Stimulated activated CD4-positive, alpha-beta T cell treated with anti-CD3 and anti-CD28 coated beads, TNF-alpha, amount 100 ng/mL, for 48 hours (primary cell): Measurements from ENCODE around the gene ETV6.

ENCODE experiments used
- DNase-seq, 3 donors: peaks; one replicate each; pipeline ENCODE4 v3.0.0-alpha.2; 2020; ENCODE audit warnings: low read depth in 3 of 3

ETV6 gene

DNA sequence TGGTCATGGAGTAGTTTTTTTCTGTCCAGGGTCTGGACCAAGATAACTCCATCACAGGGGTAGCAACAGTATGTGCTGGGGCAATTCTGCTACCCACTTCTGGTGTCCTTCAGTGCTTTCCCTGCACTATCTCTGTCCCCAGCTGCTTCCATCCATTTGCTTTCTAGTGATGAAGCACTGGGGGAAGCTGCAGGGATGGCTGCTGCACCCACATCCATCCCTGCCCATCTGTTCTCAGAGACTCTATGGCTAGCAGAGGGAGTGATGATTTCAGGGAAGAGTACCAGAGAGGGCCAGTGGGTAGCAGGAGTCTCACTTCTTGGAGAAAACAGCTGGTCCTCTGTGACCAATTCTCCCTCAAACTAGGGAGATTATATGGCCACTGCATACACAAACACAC is 44.1 kb downstream of the ETV6 start:
- no peak for DNase-seq

- no peak for DNase-seq
Observed at GRCh38 chr12:11694528-11694927, 45.1 kb downstream of the ETV6 start.

- DNase-seq, result no peak
Observed at GRCh38 chr12:11695321-11695720, 45.8 kb downstream of the ETV6 start.

DNA sequence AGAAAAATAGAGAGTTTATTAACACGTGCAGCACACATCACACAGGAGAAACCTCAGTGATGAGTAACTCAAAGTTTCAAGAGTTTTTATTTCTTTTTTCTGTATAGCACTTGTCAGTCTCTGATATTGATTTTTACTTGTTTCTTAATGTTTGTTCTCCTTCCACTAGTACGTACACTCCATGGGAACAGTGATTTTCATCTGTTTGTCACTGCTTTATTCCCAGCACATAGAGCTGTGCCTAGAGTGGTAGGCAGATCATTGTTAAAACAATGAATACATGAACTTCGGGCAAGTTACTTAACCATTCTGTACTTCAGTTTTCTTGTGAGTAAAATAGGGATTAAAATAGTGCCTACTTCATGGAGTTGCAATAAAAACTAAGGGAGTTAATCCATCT is 46.6 kb downstream of the ETV6 start:
- DNase-seq, result no peak

DNA sequence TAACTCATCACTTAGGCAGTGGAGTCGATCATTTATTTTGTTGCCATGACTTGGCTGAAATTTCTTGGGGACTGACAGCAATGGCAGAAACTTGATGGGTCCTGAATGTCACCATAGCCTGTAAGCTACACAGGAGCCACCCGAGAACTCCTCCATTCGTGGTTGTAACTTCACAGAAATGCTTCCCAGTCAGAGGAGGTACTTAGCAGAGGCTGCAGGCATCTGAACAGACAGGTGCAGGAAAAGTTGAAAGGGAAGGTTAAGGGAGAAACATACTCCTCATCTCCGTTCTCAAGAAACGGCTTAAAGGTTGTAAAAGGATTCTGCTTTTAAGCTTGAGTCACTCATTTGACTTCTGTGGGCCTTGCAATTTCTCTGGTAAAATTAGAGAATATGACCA is 47.7 kb downstream of the ETV6 start:
- no peak for DNase-seq

- DNase-seq, result no peak
Observed at GRCh38 chr12:11697670-11698387, 48.4 kb downstream of the ETV6 start.

- no peak for DNase-seq
Observed at GRCh38 chr12:11698729-11699128, 49.3 kb downstream of the ETV6 start.

DNA sequence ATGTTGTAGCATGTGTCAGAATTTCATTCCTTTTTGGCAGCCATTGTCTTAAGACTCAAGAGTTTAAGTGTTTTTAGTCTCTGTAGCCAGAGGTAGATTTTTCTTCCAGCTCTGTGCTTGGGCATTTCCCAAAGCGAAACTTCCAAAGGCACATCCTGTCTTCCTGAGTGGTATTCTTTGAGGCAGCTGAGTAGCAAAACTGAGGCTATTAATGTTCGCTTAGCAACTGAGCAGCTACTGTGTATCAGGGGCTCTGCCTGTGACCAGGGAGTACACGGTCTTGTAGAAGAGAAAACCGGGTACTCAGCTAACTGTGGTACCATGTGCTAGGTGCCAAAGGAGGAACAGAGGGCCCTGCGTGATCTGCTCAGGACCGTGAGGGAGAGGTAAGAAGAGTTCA is 52.0 kb downstream of the ETV6 start:
- no peak for DNase-seq

DNA sequence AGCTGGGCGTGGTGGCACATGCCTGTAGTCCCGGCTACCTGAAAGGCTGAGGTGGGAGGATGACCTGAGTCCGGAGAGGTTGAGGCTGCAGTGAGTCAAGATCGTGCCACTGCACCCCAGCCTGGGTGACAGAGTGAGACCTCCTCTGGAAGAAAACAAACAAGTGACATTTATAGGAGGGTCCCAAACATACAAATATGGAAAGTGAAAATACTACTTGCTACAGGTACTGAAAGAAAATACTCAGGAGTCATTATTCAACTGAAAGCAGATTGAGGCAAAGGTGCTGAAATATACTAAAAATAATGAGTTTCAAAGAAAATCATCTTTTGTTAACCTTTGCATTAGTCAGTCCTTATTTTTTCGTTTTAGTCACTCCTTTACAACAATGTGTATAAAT is 53.5 kb downstream of the ETV6 start:
- DNase-seq, result peak in 1 of 3 donors; percentile 19

DNA sequence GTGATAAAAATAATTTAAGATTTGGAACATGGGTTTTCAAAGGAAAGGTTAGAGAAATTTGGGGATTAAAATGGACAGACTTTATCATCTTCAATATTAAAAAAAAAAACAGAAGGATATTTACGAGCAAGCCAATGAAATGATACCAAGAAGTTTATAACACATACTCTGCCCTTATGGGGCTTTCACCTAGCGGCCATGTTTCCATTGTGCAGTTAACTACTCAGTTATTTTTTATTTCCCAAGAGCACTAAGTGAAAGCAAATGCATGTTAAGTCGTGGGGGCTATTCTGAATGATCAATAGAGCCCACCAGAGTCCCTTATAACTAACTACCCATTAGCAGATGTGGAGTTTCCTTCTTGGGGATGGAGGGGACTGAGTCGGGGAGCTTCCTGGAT is 53.9 kb downstream of the ETV6 start:
- no peak for DNase-seq

- no peak for DNase-seq
Observed at GRCh38 chr12:11704089-11704488, 54.6 kb downstream of the ETV6 start.

GRCh38 chr12:11705010-11705409 is 55.5 kb downstream of the ETV6 start:
- DNase-seq, result no peak

- DNase-seq, result no peak
Observed at GRCh38 chr12:11706509-11707379, 57.3 kb downstream of the ETV6 start.

- no peak for DNase-seq
Observed at GRCh38 chr12:11707535-11707934, 58.1 kb downstream of the ETV6 start.

DNA sequence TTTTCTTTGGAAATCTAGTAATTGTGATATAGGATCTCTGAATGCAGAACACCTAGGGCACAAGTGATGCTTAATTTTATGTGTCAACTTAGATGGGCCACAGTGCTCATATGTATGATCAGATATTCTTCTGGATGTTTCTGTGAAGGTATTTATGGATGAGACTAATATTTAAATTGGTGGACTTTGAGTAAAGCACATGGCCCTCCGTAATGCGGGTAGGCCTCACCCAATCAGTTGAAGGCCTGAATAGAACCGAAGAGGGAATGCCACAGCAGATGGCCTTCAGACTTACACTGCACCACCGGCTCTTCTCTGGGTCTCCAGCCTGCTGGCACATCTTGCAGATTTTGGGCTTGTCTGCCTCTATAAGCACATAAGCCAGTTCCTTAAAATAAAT is 60.0 kb downstream of the ETV6 start:
- no peak for DNase-seq

DNA sequence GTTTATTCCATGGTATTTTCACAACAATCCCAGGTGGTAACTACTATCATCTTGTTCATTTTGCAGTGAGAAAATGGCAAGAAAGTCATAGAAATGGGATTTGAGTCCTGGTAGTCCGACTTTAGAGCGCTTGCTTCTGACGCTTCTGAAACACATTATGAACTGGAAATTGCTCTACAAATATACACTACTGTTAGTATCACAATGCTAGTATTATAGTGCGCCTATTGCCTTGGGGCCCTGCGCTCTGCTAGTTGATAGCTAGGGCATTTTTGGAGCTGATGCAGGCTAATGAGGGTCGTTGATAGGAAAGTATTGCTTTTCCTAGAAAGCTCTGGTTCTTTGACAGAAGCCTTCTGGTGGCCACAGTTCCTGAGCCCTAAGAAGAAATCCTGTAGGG is 61.0 kb downstream of the ETV6 start:
- no peak for DNase-seq

GRCh38 chr12:11710906-11711305 is 61.4 kb downstream of the ETV6 start:
- no peak for DNase-seq

DNA sequence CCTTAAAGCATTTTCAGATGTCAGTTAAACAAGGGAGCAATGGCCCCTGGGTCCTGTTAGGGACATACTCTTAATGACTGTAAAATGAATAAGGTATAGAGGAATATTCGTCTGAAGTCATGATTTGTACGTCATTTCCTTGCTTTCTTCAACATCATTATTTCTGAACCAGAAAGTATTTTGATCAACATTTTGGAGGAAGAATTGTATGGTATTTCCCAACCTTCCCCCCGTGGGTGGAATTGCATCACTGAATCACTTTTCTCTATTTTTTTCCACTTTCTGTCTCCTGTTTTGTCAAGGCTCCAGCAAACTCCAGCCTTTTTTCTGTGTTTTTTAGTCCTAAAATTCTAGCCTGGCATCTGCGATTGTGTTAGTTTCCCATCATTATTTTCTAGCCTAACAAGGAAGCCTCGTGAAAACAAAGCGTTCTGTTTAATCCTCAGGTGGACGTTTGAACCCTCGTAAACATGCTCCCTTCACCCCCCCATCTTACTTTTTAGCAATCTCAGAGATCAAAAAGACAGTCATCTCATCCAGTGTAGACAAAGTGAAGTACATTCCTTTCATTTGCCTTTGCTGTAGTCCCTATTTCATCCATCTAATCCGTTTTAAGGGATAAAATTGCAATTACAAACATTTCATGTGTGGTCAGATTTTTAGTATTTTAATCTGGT is 62.3 kb downstream of the ETV6 start:
- DNase-seq, result no peak

DNA sequence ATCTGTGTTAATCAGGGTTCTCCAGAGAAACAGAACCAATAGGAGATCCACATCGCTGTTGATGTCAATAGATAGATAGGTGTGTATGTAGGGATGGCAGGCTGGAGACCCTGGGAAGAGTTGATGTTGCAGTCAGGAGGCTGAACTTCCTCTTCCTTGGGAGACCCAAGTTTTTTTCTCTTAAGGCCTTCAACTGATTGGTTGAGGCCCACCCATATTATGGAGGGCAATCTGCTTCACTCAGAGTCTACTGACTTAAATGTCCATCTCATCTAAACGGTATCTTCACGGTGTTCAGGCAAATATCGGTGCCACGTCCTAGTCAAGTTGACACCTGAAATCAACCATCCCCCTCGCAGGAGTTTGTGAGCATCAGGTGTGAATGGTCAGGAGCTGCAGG is 63.0 kb downstream of the ETV6 start:
- no peak for DNase-seq

DNA sequence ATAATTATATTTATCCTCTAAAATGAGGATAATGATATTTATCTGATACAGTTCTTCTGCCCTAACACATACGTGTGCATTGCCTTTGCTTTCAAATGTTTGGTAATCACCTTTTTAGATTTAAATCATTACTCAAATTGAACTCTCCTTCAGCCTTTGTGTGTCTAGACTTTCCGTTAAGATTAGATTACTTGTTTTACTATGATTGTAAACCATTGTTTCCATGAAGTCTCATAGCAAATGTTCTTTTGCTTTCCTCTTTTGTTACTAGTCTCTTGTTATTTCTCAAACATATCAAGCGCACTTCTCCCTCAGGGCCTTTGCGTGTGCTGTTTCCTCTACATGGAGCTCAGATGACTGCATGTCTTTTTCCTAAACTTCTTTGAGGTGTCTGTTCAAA is 63.7 kb downstream of the ETV6 start:
- DNase-seq, result no peak

DNA sequence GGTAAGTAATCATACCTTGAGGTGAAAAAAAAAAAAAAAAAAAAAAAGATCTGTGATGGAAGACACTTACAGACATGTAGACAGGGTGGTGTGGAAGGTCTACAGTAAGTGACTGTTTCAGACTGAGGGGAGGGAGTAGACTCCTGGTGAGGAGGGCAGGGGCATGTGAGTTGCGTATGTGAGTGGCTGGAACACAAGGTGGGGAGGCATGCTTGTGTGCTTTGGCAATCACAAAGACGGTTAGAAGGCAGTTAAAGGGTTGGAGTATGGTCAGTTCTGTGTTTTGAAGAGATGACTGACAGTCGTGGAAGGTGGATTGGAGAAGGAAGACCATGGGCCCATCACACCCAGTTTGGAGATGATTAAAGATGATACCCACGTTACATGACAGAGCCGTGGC is 65.2 kb downstream of the ETV6 start:
- DNase-seq, result no peak

GRCh38 chr12:11715621-11716020 is 66.1 kb downstream of the ETV6 start:
- no peak for DNase-seq
